Lower leg skin (tissue), 4 donors: Measurements from ENCODE around the gene JPH3. TPM values are rescaled to one million over a fixed set of nuclear protein-coding genes. Genes with fewer than 3 reads are reported as not detected.

Experiments used
- DNase-seq, 2 donors: peaks; one replicate each; pipeline ENCODE4 v3.0.0-alpha.2; 2019; ENCODE audit warnings: low spot score in 2 of 2
- H3K4me3 ChIP-seq: fragments of 200-600 bp; sonication (generic); 2 replicates; pipeline ENCODE4 v1.5.1; 2017; ENCODE audit warnings: mild to moderate bottlenecking, low read depth; ENCODE audit not compliant: poor library complexity, severe bottlenecking
- POLR2A ChIP-seq, 2 donors: fragments of 450-650 bp; IDR thresholded peaks; one replicate each; pipeline ENCODE4 v1.6.1; 2016 to 2017; ENCODE audit warnings: antibody characterized with exemption in 2 of 2, mild to moderate bottlenecking in 1 of 2, moderate library complexity in 1 of 2
- WGBS, 2 donors: methylation state at CpG; one replicate each; pipeline ENCODE4 v1.1.5; 2018; 5-methylcytosine and 5-hydroxymethylcytosine counted together
- intact Hi-C: fragments of 100-400 bp; cut with DNase I; formaldehyde crosslinking; loops from one replicate; pipeline ENCODE4 v1.15.0; 2023; ENCODE audit warnings: low total_unique reads
- total RNA-seq, 4 donors: library from RNA; depleted of rRNA; stranded (reverse); fragments of >200 nt; gene quantifications; one replicate each; pipeline ENCODE4 v1.1.0, GENCODE V29; 2016
- TF ChIP-seq, protein P1 (sequence below), 3 donors: fragments of 450-650 bp; IDR thresholded peaks; one replicate each; pipeline ENCODE4 v1.5.1; 2016; ENCODE audit warnings: antibody characterized with exemption in 3 of 3, mild to moderate bottlenecking in 3 of 3, moderate library complexity in 2 of 3

The JPH3 gene
- total RNA-seq, 4 donors from 2014 or later: not detected

DNA sequence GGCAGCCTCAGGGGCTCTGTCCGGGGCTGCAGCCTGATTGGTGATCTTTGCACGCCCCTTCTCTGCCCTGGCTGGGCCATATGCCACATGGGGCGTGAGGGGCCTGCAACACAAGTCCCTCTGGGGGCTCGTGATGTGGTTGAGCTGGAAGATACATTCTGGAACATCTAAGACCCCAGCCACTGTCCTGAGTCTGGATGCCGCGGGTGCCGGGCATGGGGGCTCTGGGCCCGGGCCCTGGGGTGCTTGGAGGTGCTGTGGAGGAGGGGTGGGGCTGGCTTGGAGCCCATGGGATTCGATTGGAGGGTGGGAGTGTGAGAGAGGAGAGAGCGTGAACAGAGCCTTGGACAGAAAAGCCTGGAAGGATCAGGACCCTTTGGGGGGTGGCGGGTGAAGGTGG, 39.4 kb downstream of the JPH3 start:
- no peak for DNase-seq
- intact Hi-C loops: no loop called here
- no peak overlapping the region for H3K4me3 ChIP-seq
- TF ChIP-seq POLR2A (IDR thresholded peaks at IDR 0.05): no peak
- TF ChIP-seq, protein P1, sequence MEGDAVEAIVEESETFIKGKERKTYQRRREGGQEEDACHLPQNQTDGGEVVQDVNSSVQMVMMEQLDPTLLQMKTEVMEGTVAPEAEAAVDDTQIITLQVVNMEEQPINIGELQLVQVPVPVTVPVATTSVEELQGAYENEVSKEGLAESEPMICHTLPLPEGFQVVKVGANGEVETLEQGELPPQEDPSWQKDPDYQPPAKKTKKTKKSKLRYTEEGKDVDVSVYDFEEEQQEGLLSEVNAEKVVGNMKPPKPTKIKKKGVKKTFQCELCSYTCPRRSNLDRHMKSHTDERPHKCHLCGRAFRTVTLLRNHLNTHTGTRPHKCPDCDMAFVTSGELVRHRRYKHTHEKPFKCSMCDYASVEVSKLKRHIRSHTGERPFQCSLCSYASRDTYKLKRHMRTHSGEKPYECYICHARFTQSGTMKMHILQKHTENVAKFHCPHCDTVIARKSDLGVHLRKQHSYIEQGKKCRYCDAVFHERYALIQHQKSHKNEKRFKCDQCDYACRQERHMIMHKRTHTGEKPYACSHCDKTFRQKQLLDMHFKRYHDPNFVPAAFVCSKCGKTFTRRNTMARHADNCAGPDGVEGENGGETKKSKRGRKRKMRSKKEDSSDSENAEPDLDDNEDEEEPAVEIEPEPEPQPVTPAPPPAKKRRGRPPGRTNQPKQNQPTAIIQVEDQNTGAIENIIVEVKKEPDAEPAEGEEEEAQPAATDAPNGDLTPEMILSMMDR (IDR thresholded peaks at IDR 0.05): no peak
- 69 to 75% methylated on average over 10 to 11 of the region's 11 CpGs for WGBS, 2 donors

DNA sequence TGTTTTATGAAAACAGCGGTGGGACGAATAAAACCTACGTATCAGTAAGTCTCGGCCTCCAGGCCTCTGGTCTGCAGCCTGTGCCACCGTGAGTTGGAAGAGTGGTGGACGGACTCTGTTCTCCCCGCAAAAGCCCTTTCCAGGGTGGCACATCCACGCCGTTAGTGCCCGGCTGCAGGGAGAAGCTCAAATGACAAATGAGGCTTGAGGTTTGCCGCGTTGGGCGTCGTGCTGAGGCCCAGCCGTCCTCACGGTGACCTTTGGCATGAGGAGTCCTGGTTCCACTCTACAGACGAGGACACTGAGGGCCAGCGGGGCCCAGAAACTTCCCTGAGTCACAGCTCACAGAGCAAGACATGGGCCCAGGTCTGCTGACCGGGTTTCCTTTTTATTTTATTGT, 40.2 kb downstream of the JPH3 start:
- 86% methylated on average over 19 of the region's 19 CpGs for WGBS, 2 donors
- intact Hi-C loops: no loop called here

DNA sequence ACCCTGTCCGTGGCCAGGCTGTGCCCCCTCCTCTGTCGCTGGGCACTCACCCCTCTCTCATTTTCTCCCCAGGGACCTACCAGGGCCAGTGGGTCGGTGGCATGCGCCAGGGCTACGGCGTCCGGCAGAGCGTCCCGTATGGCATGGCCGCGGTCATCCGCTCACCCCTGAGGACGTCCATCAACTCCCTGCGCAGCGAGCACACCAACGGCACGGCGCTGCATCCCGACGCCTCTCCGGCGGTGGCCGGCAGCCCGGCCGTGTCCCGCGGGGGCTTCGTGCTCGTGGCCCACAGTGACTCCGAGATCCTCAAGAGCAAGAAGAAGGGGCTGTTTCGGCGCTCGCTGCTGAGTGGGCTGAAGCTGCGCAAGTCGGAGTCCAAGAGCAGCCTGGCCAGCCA, 41.9 kb downstream of the JPH3 start:
- 96 to 97% methylated on average over 30 to 35 of the region's 35 CpGs for WGBS, 2 donors
- DNase-seq: no peak
- intact Hi-C loops: no loop called here
- no peak overlapping the region for H3K4me3 ChIP-seq
- TF ChIP-seq, protein P1 (IDR thresholded peaks at IDR 0.05): no peak
- no peak for TF ChIP-seq POLR2A (IDR thresholded peaks at IDR 0.05)

More for the DNA sequence above, 40.2 kb downstream of the JPH3 start:
- TF ChIP-seq, protein P1 (IDR thresholded peaks at IDR 0.05): no peak
- no peak for TF ChIP-seq POLR2A (IDR thresholded peaks at IDR 0.05)
- no peak overlapping the region for H3K4me3 ChIP-seq
- no peak for DNase-seq

DNA sequence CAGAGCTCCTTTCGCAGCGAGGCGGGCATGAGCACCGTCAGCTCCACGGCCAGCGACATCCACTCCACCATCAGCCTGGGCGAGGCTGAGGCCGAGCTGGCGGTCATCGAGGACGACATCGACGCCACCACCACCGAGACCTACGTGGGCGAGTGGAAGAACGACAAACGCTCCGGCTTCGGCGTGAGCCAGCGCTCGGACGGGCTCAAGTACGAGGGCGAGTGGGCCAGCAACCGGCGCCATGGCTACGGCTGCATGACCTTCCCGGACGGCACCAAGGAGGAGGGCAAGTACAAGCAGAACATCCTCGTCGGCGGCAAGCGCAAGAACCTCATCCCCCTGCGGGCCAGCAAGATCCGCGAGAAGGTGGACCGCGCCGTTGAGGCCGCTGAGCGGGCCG, 42.3 kb downstream of the JPH3 start:
- WGBS, 2 donors: 97% methylated on average over 42 to 44 of the region's 44 CpGs
- no peak for DNase-seq
- no peak for TF ChIP-seq POLR2A (IDR thresholded peaks at IDR 0.05)
- TF ChIP-seq, protein P1 (IDR thresholded peaks at IDR 0.05): no peak
- no peak overlapping the region for H3K4me3 ChIP-seq
- intact Hi-C loops: no loop called here

DNA sequence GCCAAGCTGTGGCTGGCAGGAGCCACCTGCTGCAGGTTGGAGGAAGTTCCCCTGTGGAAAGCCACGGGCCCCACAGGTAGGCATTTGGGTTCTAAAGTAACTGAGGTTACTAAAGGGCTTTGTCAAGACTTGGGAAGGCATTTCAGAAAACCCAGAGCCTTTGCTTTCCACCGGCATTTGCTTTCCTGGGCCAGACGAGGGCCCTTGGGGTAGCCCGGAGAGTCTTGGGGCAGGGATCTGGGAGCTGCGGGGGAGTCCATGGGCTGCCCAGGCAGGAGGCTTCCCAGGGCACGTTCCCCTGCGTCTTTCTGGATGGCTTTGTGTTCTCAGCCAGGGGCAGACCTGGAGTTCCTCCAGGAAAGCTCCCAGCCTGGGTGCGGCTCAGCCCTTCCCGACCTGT, 43.5 kb downstream of the JPH3 start:
- no peak overlapping the region for H3K4me3 ChIP-seq
- 50 to 62% methylated on average over 9 of the region's 9 CpGs for WGBS, 2 donors
- no peak for DNase-seq
- TF ChIP-seq POLR2A (IDR thresholded peaks at IDR 0.05): no peak
- TF ChIP-seq, protein P1 (IDR thresholded peaks at IDR 0.05): no peak
- intact Hi-C loops: no loop called here

DNA sequence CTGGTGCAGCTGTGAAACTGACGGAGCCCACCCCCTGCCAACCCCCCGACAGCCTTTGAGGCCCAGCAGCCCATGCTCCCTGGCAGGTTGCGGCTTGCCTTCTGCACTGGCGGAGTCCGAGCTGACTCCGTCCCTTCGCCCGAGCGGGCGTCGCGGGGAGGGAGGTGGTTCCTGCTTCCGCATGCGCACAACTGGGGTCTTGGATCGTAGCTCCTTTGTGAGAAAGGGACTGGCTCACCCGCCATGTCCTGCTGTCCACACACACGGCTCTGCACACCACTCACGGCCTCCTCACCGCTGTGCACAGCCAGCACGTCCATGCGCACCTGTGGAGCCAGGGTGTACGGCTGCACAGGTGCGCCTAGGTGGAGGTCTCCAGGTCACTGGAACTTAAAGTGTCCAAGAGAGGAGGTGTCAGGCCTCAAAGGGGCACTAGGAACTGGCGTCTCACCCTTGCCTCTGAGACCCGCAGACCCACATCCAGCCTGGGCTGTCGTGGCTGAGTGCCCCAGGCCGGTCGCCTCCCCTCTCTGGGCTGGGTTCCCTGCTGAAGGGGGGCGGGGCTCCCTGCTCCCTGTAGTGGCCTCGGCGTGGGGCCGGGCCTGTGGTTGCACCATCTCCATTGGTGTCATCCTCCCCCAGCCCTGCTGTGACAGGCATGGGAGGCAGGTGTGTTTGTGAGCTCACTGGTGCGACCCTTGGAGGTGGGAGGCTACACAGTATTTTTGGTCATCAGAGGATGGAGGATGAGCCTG, 45.3 kb downstream of the JPH3 start:
- 64 to 70% methylated on average over 27 to 33 of the region's 33 CpGs for WGBS, 2 donors
- intact Hi-C loops: no loop called here
- DNase-seq: no peak
- no peak for TF ChIP-seq POLR2A (IDR thresholded peaks at IDR 0.05)
- TF ChIP-seq, protein P1 (IDR thresholded peaks at IDR 0.05): no peak
- no peak overlapping the region for H3K4me3 ChIP-seq
